A549 (cell line): ENCODE data around the gene KCNMA1. TPM values are rescaled to one million over a fixed set of nuclear protein-coding genes. Genes with fewer than 3 reads are reported as not detected.

Experiments used
- ATAC-seq, 2 experiments: fragments of 200-7000 bp in 1 of 2; fragments of >200 bp in 1 of 2; cut with Nextera tagmentation in 1 of 2; cut with Tn5 transposase in 1 of 2; 3 replicates each; pipeline versions ENCODE4 v1.8.0 to v1.9.1; 2018 to 2020; ENCODE audit warnings: mild to moderate bottlenecking in 1 of 2, moderate library complexity in 1 of 2
- CTCF ChIA-PET: fragments of 300-600 bp; sonication (Branson Sonifier 250); formaldehyde crosslinking; extraction: SDS; loops from one replicate; lab custom pipeline; 2021; ENCODE audit warnings: antibody characterized with exemption, inconsistent platforms; lab: Yijun Ruan, JAX
- POLR2A ChIA-PET: fragments of 350-600 bp; formaldehyde crosslinking; extraction: SDS; loops from one replicate; lab custom pipeline; 2021; ENCODE audit warnings: antibody characterized with exemption, inconsistent platforms; lab: Yijun Ruan, JAX
- DNase-seq, 2 experiments: peaks; one replicate each; pipeline versions ENCODE4 v3.0.0 to v3.0.0-alpha.2; 2011 to 2016; ENCODE audit warnings: low read depth in 1 of 2, low spot score in 1 of 2
- FAIRE-seq: peaks from 2 replicates; lab custom pipeline; 2011; peaks lifted over from hg19 to GRCh38; lab: Jason Lieb, UNC
- H3K27ac ChIP-seq, 2 experiments: fragments of >200 bp; sonication (Bioruptor Twin); formaldehyde crosslinking; 3 replicates each; pipeline ENCODE4 v1.5.1; 2016 to 2017
- H3K4me1 ChIP-seq: fragments of >200 bp; sonication (Bioruptor Twin); formaldehyde crosslinking; 3 replicates; pipeline ENCODE4 v1.6.1; 2016
- H3K4me2 ChIP-seq: fragments of >200 bp; sonication (Bioruptor Twin); formaldehyde crosslinking; 3 replicates; pipeline ENCODE4 v1.6.1; 2016
- H3K4me3 ChIP-seq: fragments of >200 bp; sonication (Bioruptor Twin); formaldehyde crosslinking; 3 replicates; pipeline ENCODE4 v1.5.1; 2016
- H3K9me3 ChIP-seq: fragments of >200 bp; sonication (Bioruptor Twin); formaldehyde crosslinking; 3 replicates; pipeline ENCODE4 v1.6.1; 2016
- CBX8 ChIP-seq: fragments of 200-600 bp; sonication (generic); IDR thresholded peaks from 2 replicates; pipeline ENCODE4 v1.6.1; 2016
- CHD2 ChIP-seq: fragments of 150-350 bp; IDR thresholded peaks from 2 replicates; pipeline ENCODE4 v1.6.1; 2014; ENCODE audit warnings: low read length; ENCODE audit not compliant: partially characterized antibody
- CHD4 ChIP-seq: fragments of 200-600 bp; sonication (generic); IDR thresholded peaks from 2 replicates; pipeline ENCODE4 v1.6.1; 2016; ENCODE audit warnings: antibody characterized with exemption, mild to moderate bottlenecking, borderline replicate concordance
- E2F6 ChIP-seq: IDR thresholded peaks from 2 replicates; pipeline ENCODE4 v1.6.1; 2012; ENCODE audit warnings: low read depth, borderline replicate concordance
- EHF ChIP-seq: fragments of 250-450 bp; sonication (Bioruptor Pico); IDR thresholded peaks from 2 replicates; pipeline ENCODE4 v1.5.0; 2020; ENCODE audit warnings: mild to moderate bottlenecking
- FOSB ChIP-seq: fragments of 250-450 bp; sonication (Bioruptor Pico); IDR thresholded peaks from 2 replicates; pipeline ENCODE4 v1.5.0; 2020; ENCODE audit warnings: mild to moderate bottlenecking, moderate library complexity
- FOSL2 ChIP-seq, 2 experiments: fragments of 450-650 bp in 1 of 2; fragments of >200 bp in 1 of 2; sonication (Bioruptor Twin) in 1 of 2; formaldehyde crosslinking; IDR thresholded peaks; 2 replicates each; pipeline versions ENCODE4 v1.5.0 to v1.6.1; 2016 to 2020; ENCODE audit warnings: mild to moderate bottlenecking in 1 of 2, moderate library complexity in 1 of 2
- GATA3 ChIP-seq: IDR thresholded peaks from 2 replicates; pipeline ENCODE4 v1.6.1; 2012; ENCODE audit warnings: borderline replicate concordance
- HES2 ChIP-seq: fragments of >200 bp; sonication (Bioruptor Twin); formaldehyde crosslinking; IDR thresholded peaks from 2 replicates; pipeline ENCODE4 v1.6.1; 2016
- HMGXB4 ChIP-seq: fragments of 250-450 bp; sonication (Bioruptor Pico); IDR thresholded peaks from 2 replicates; pipeline ENCODE4 v1.5.0; 2021; ENCODE audit warnings: mild to moderate bottlenecking, moderate library complexity, borderline replicate concordance
- KDM1A ChIP-seq: fragments of 200-600 bp; sonication (generic); IDR thresholded peaks from 2 replicates; pipeline ENCODE4 v1.6.1; 2016; ENCODE audit warnings: low read depth, mild to moderate bottlenecking
- MAZ ChIP-seq: fragments of 150-350 bp; IDR thresholded peaks from 2 replicates; pipeline ENCODE4 v1.6.1; 2014; ENCODE audit warnings: antibody characterized with exemption, low read depth, low read length, borderline replicate concordance
- NFE2L2 ChIP-seq: fragments of 150-350 bp; conservative IDR thresholded peaks from 2 replicates; pipeline ENCODE4 v1.6.1; 2014; ENCODE audit warnings: low read length
- PBX3 ChIP-seq: IDR thresholded peaks from 2 replicates; pipeline ENCODE4 v1.6.1; 2012
- PHF8 ChIP-seq: fragments of 200-600 bp; sonication (generic); IDR thresholded peaks from 2 replicates; pipeline ENCODE4 v1.6.1; 2016; ENCODE audit warnings: low read depth, mild to moderate bottlenecking, antibody characterized with exemption, moderate library complexity, borderline replicate concordance
- RAD21 ChIP-seq, 2 experiments: fragments of >200 bp in 1 of 2; sonication (Bioruptor Twin) in 1 of 2; formaldehyde crosslinking in 1 of 2; IDR thresholded peaks in 1 of 2; conservative IDR thresholded peaks in 1 of 2; 2 replicates in 1 of 2; 3 replicates in 1 of 2; pipeline ENCODE4 v1.6.1; 2012 to 2018; ENCODE audit warnings: inconsistent platforms in 1 of 2
- SREBF2 ChIP-seq: fragments of 450-650 bp; IDR thresholded peaks from 2 replicates; pipeline ENCODE4 v1.6.1; 2014; ENCODE audit warnings: mild to moderate bottlenecking, moderate library complexity
- USF2 ChIP-seq: fragments of 450-650 bp; IDR thresholded peaks from 2 replicates; pipeline ENCODE4 v1.6.1; 2014; ENCODE audit warnings: antibody characterized with exemption
- ZFP36 ChIP-seq: fragments of 450-650 bp; IDR thresholded peaks from 2 replicates; pipeline ENCODE4 v1.6.1; 2014; ENCODE audit warnings: borderline replicate concordance; ENCODE audit not compliant: partially characterized antibody
- WGBS: methylation state at CpG from one replicate; pipeline ENCODE4 v1.1.6; 2017; ENCODE audit errors: missing lambda C conversion rate; 5-methylcytosine and 5-hydroxymethylcytosine counted together
- polyA plus RNA-seq, 4 experiments: library from polyadenylated mRNA; depleted of rRNA in 3 of 4; stranded (reverse); fragments of >200 nt; fragmentation: RNase III in 1 of 4; extraction: RNeasy Plus Mini Kit Qiagen cat#74134 plus additional on column Dnase treatment in 1 of 4; gene quantifications; 2 replicates in 3 of 4; 3 replicates in 1 of 4; pipeline ENCODE4 v1.2.3, GENCODE V29; 2011 to 2017

KCNMA1 gene
- polyA plus RNA-seq, 2 of the 4 experiments (the other 2 are of a cell fraction) = 14.9 to 30.6 TPM

- CTCF ChIA-PET = no interaction called here
- H3K4me3 ChIP-seq = no peak overlapping the region
- POLR2A ChIA-PET = no interaction called here
- FAIRE-seq (no peak), ATAC-seq (no peak), DNase-seq (no peak)
- 0 out of 6 replicates have a peak overlapping the region, but pooled peaks of 1 of the 2 experiments have one; percentile 7 for H3K27ac ChIP-seq
- H3K9me3 ChIP-seq = no peaks in the 10 kb centered on the region
- TF ChIP-seq PBX3 = no peak
- no peak for TF ChIP-seq E2F6
- TF ChIP-seq FOSL2 (IDR thresholded peaks at IDR 0.05) = no peak
- no peak for TF ChIP-seq FOSL2 (CRISPR knock-in tag; IDR thresholded peaks at IDR 0.05)
- TF ChIP-seq KDM1A = no peak
- no peak for TF ChIP-seq RAD21 (conservative IDR thresholded peaks at IDR 0.05 in 1 of 2, IDR thresholded peaks at IDR 0.05 in 1 of 2)
- TF ChIP-seq EHF (CRISPR knock-in tag) = no peak
- TF ChIP-seq GATA3 = no peak
- no peak for TF ChIP-seq CHD4
- no peak for TF ChIP-seq SREBF2
- no peak overlapping the region for H3K4me2 ChIP-seq
- WGBS = 87% methylated on average over 5 of the region's 5 CpGs
- peaks cover 10% of the 10 kb centered on the region for H3K4me1 ChIP-seq
Measured at GRCh38 chr10:77609781-77610272, 27.8 kb downstream of the KCNMA1 start.

GRCh38 chr10:77608281-77608680 lies 29.3 kb downstream of the KCNMA1 start:
- ATAC-seq (no peak), FAIRE-seq (no peak), DNase-seq (no peak)
- ChIA-PET POLR2A (no interaction called here), CTCF (no interaction called here)
- no peak overlapping the region for H3K4me2 ChIP-seq
- H3K4me3 ChIP-seq = no peak overlapping the region
- H3K9me3 ChIP-seq = no peaks in the 10 kb centered on the region
- TF ChIP-seq CBX8 (no peak), ZFP36 (no peak), MAZ (no peak), KDM1A (no peak), PBX3 (no peak), PHF8 (no peak), USF2 (no peak), FOSB (no peak)
- 84% methylated on average over 9 of the region's 9 CpGs for WGBS
- H3K4me1 ChIP-seq = peaks cover 25% of the 10 kb centered on the region
- no peak overlapping the region for H3K27ac ChIP-seq

- Histone ChIP-seq H3K4me3 (no peak overlapping the region), H3K4me1 (peaks cover 40% of the 10 kb centered on the region), H3K4me2 (no peak overlapping the region), H3K27ac (no peak overlapping the region), H3K9me3 (no peaks in the 10 kb centered on the region)
- TF ChIP-seq HMGXB4 (CRISPR knock-in tag) (no peak), RAD21 (conservative IDR thresholded peaks at IDR 0.05 in 1 of 2, IDR thresholded peaks at IDR 0.05 in 1 of 2) (0 out of 5 replicates have a peak, but pooled peaks of 1 of the 2 experiments have one; percentile 7), HES2 (no peak), NFE2L2 (no peak), CHD2 (no peak)
- ChIA-PET POLR2A (no interaction called here), CTCF (interaction anchor here (1.0 to 2.6 kb wide), 9 partner anchors 27 to 442 kb away, joined by 3 to 13 read pairs (median 5); no protein-coding TSS in a partner anchor)
- 61% methylated on average over 2 of the region's 2 CpGs for WGBS
- DNase-seq (no peak), FAIRE-seq (no peak), ATAC-seq (no peak)
Measured at GRCh38 chr10:77606751-77607150, 30.9 kb downstream of the KCNMA1 start.
